HUES64 (cell line): ENCODE data around the gene PAFAH1B1.
A peak's percentile ranks its signal among the peaks of the same experiment; 100 is the strongest.
"Not testable (repeated sequence)": the region's sequence is repeated elsewhere in the genome, so short reads cannot be mapped to it uniquely, and the experiment has no call there.

Source experiments
- H3K27ac ChIP-seq: 2 replicates; pipeline ENCODE4 v1.7.0; 2013; ENCODE audit warnings: low read depth, low read length, inconsistent platforms
- H3K27me3 ChIP-seq: 2 replicates; pipeline ENCODE4 v1.6.1; 2013; ENCODE audit warnings: mild to moderate bottlenecking, low read length; ENCODE audit not compliant: insufficient read depth
- H3K36me3 ChIP-seq: 2 replicates; pipeline ENCODE4 v1.6.1; 2013; ENCODE audit warnings: mild to moderate bottlenecking, low read length; ENCODE audit not compliant: insufficient read depth
- H3K4me1 ChIP-seq: 2 replicates; pipeline ENCODE4 v1.6.1; 2013; ENCODE audit warnings: mild to moderate bottlenecking, low read length, moderate library complexity; ENCODE audit not compliant: insufficient read depth
- H3K4me3 ChIP-seq: 2 replicates; pipeline ENCODE4 v1.5.1; 2013; ENCODE audit warnings: mild to moderate bottlenecking, low read length, moderate library complexity
- H3K9ac ChIP-seq: 2 replicates; pipeline ENCODE4 v1.6.1; 2013; ENCODE audit warnings: mild to moderate bottlenecking, low read depth, low read length
- H3K9me3 ChIP-seq: 2 replicates; pipeline ENCODE4 v1.6.1; 2013; ENCODE audit warnings: low read depth, low read length; ENCODE audit not compliant: insufficient read depth
- WGBS: fragments of 150-250, 120-280 bp; methylation state at CpG from one replicate; pipeline ENCODE4 v1.1.7; 2013; ENCODE audit warnings: missing lambda C conversion rate; 5-methylcytosine and 5-hydroxymethylcytosine counted together

PAFAH1B1 gene

DNA sequence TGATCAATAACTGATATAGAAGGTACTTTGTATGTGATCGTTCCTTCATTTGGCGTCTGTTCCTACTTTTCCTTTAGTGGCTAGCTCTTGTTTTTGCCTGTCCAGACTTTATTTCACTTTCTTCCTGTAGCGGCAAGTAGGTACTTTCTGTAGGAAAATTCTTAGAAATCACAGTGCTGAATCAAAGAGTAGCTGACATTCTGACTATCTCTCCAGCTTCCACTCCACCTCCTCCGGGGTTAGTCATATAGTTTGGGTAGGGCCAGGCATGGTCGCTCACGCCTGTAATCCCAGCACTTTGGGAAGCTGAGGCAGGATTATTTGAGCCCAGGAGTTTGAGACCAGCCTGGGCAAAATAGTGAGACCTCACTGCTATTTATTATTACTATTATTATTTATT is 29.9 kb upstream of the PAFAH1B1 start:
- Histone ChIP-seq H3K27ac (no peak overlapping the region), H3K4me3 (no peak overlapping the region)
- WGBS: 93% methylated on average over 6 of the region's 6 CpGs

DNA sequence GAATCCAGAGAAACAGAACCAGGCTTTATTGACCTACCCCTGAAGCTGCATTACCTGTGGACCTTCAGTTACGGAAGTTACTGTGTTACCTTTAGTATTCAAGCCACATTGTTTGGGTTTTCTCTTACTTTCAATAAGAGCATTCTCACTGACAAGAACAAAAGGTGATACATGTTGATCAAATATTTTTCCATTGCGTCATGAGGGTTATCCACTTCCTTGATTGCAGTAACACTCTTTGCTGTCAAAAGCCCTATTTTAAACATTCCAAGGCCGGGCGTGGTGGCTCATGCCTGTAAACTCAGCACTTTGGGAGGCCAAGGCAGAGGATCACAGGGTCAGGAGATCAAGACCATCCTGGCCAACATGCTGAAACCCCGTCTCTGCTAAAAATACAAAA is 28.6 kb upstream of the PAFAH1B1 start:
- H3K27ac ChIP-seq: no peak overlapping the region
- no peak overlapping the region for H3K4me3 ChIP-seq
- 94% methylated on average over 5 of the region's 5 CpGs for WGBS

More for the DNA sequence above, 29.9 kb upstream of the PAFAH1B1 start:
- Histone ChIP-seq H3K4me1 (no peaks in the 10 kb centered on the region), H3K27me3 (no peaks in the 10 kb centered on the region), H3K36me3 (no peaks in the 10 kb centered on the region), H3K9me3 (peaks cover 8% of the 10 kb centered on the region), H3K9ac (no peak overlapping the region)

DNA sequence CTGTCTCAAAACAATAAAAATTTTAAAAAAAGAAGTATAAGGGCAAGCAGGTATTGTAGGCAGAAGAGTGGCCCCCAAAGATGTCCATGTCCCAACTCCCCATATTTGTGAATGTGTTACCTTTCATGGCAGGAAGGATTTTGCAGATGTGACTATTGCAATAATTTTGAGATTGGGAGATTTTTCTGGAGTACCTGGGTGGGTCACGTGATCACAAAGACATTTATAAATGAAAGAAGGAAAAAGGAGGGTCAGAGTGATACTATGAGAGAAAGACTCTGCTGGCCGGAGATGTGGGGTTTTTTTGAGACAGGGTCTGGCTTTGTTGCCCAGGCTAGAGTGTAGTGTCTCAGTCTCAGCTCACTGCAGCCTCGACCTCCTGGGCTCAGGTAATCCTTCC is 27.4 kb upstream of the PAFAH1B1 start:
- H3K9me3 ChIP-seq: peaks cover 3% of the 10 kb centered on the region; the same call in 1 of the 2 replicates
- H3K27me3 ChIP-seq: no peaks in the 10 kb centered on the region
- no peak overlapping the region for H3K27ac ChIP-seq
- no peaks in the 10 kb centered on the region for H3K36me3 ChIP-seq
- H3K4me1 ChIP-seq: no peaks in the 10 kb centered on the region
- 95% methylated on average over 3 of the region's 3 CpGs for WGBS
- H3K4me3 ChIP-seq: no peak overlapping the region
- H3K9ac ChIP-seq: no peak overlapping the region

More for the DNA sequence above, 28.6 kb upstream of the PAFAH1B1 start:
- Histone ChIP-seq H3K36me3 (no peaks in the 10 kb centered on the region), H3K9me3 (peaks cover 8% of the 10 kb centered on the region), H3K9ac (no peak overlapping the region), H3K4me1 (no peaks in the 10 kb centered on the region), H3K27me3 (no peaks in the 10 kb centered on the region)

DNA sequence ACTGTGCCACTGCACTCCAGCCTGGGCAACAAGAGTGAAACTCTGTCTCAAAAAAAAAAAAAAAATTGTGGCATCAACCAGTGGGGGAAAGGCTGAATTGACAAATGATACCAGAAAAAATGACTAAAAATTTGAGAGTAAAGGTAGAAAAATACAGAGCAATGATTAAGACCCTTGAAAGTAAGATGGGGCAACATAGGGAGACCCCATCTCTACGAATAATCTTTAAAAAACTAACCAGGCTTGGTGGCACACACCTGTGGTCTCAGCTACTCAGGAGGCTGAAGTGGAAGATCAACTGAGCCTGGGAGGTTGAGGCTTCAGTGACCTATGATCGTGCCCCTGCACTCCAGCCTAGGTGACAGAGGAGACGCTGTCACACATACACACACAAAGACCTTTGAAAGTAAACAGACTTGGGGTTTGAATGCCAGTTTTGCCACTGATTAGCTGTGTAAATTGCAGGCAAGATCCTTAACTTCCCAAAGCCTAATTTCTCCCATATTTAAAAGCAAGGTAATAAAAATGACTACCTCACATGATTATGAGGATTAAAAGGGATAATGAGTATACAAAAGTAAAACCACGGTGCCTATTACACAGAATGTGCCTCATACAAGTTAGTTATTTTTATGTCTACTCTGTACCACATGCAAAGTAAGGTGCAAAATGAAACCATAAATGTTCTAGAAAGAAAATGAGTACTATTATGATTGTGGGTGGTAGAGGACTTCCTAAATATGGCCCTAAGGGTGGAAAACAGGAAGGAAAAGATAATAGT is 21.7 kb upstream of the PAFAH1B1 start:
- H3K9ac ChIP-seq: no peak overlapping the region
- H3K4me1 ChIP-seq: no peaks in the 10 kb centered on the region
- H3K9me3 ChIP-seq: no peaks in the 10 kb centered on the region
- 88% methylated on average over 3 of the region's 4 CpGs for WGBS
- no peak overlapping the region for H3K27ac ChIP-seq
- no peaks in the 10 kb centered on the region for H3K27me3 ChIP-seq
- no peaks in the 10 kb centered on the region for H3K36me3 ChIP-seq
- H3K4me3 ChIP-seq: no peak overlapping the region

DNA sequence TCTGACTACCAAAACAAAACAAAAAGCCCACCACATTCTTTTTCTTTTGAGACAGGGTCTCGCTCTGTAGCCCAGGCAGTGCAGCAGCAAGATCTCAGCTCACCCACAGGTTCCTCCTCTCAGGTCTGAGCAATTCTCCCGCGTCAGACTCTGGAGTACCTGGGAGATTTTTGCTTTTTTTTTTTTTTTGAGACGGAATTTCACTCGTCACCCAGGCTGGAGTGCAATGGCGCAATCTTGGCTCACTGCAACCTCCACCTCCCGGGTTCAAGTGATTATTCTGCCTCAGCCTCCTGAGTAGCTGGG is 21.2 kb upstream of the PAFAH1B1 start:
- H3K36me3 ChIP-seq, H3K9ac ChIP-seq, H3K27me3 ChIP-seq, H3K4me1 ChIP-seq, H3K4me3 ChIP-seq, H3K27ac ChIP-seq, H3K9me3 ChIP-seq: not testable (repeated sequence)
- WGBS: 88% methylated on average over 7 of the region's 7 CpGs

DNA sequence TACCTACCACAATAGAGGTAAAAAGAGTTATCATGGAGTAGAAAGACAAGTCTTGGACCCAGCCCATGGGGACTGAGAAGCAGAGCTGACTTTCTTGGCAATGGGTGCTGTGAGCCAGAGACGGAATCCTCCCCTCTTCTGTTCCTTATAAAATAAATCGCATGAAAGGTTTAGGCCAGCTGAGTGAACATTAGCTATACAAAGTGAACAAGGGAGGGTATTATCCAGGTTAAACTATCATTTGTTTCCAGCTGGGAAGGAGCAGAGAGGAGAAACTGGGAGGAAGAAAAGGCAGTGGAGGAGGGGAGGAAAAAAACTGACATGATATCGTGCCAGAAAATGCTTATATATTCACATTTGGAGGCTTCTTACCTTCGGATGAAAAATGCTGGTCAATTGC is 13.3 kb upstream of the PAFAH1B1 start:
- Histone ChIP-seq H3K4me1 (peaks cover 10% of the 10 kb centered on the region), H3K27me3 (no peaks in the 10 kb centered on the region), H3K36me3 (no peaks in the 10 kb centered on the region), H3K27ac (no peak overlapping the region), H3K9me3 (no peaks in the 10 kb centered on the region), H3K9ac (no peak overlapping the region; the same call in 1 of the 2 replicates), H3K4me3 (no peak overlapping the region)
- WGBS: 84% methylated on average over 4 of the region's 4 CpGs

DNA sequence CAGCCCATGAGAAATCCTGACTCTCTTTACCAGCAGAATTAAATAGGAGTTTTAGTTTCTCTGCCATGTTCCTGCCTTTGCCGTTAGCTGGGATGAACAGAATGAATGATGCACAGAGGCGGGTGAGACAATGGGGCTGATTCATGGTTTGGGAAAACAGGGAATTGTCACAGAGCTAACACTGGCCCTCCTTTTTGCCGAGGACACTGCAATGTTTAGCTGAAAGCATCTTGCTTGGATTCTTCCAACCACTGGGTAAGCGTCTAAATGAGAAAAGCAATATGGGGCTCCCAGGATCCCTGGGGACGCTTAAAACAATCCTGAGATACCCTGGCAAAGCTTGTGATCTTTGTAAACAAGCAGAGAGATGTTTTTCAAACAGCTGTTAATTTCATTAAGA is 12.8 kb upstream of the PAFAH1B1 start:
- Histone ChIP-seq H3K4me3 (no peak overlapping the region), H3K36me3 (no peaks in the 10 kb centered on the region), H3K27ac (peak overlapping the region; percentile 26; the same call in 1 of the 2 replicates), H3K4me1 (peaks cover 10% of the 10 kb centered on the region), H3K9ac (no peak overlapping the region; the same call in 1 of the 2 replicates), H3K9me3 (no peaks in the 10 kb centered on the region), H3K27me3 (no peaks in the 10 kb centered on the region)
- 61% methylated on average over 5 of the region's 5 CpGs for WGBS

DNA sequence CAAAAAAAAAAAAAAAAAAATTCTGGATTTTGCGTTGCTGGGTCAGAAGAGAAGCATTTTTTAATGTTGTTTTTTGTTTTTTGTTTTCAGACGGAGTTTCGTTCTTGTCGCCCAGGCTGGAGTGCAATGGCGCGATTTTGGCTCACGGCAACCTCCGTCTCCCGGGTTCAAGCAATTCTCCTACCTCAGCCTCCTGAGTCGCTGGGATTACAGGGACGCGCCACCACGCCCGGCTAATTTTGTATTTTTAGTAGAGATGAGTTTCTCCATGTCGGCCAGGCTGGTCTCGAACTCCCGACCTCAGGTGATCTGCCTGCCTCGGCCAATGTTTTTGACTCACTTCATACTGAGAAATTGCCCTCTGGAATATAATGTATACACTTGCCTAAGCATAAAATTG is 11.0 kb upstream of the PAFAH1B1 start:
- Histone ChIP-seq H3K36me3 (no peaks in the 10 kb centered on the region), H3K27me3 (no peaks in the 10 kb centered on the region), H3K27ac (no peak overlapping the region), H3K9me3 (no peaks in the 10 kb centered on the region), H3K9ac (no peak overlapping the region), H3K4me3 (no peak overlapping the region), H3K4me1 (peaks cover 10% of the 10 kb centered on the region)
- 98% methylated on average over 18 of the region's 18 CpGs for WGBS

DNA sequence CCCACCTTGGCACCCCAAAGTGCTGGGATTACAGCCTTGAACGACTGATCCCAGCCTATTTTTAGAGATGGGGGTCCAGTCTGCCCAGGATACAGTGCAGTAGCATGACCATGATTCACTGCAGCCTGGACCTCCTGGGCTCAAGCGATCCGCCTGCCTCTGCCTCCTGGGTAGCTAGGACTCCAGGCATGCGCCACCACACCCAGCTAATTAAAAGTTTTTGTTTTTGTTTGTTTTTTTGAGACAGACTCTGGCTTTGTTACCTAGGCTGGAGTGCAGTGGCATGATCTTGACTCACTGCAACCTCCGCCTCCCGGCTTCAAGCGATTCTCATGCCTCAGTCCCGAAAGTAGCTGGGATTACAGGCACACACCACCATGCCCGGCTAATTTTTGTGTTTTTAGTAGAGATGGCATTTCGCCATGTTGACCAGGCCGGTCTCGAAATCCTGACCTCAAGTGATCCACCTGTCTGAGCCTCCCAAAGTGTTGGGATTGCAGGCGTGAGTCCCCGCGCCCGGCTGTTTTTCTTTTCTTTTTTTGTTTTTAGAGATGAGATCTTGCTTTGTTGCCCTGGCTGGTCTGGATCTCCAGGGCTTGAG is 2.3 kb upstream of the PAFAH1B1 start:
- Histone ChIP-seq H3K4me1 (peaks cover 9% of the 10 kb centered on the region), H3K4me3 (no peak overlapping the region), H3K27ac (no peak overlapping the region), H3K9ac (no peak overlapping the region), H3K27me3 (no peaks in the 10 kb centered on the region), H3K9me3 (no peaks in the 10 kb centered on the region), H3K36me3 (no peaks in the 10 kb centered on the region)
- WGBS: 95% methylated on average over 15 of the region's 16 CpGs

DNA sequence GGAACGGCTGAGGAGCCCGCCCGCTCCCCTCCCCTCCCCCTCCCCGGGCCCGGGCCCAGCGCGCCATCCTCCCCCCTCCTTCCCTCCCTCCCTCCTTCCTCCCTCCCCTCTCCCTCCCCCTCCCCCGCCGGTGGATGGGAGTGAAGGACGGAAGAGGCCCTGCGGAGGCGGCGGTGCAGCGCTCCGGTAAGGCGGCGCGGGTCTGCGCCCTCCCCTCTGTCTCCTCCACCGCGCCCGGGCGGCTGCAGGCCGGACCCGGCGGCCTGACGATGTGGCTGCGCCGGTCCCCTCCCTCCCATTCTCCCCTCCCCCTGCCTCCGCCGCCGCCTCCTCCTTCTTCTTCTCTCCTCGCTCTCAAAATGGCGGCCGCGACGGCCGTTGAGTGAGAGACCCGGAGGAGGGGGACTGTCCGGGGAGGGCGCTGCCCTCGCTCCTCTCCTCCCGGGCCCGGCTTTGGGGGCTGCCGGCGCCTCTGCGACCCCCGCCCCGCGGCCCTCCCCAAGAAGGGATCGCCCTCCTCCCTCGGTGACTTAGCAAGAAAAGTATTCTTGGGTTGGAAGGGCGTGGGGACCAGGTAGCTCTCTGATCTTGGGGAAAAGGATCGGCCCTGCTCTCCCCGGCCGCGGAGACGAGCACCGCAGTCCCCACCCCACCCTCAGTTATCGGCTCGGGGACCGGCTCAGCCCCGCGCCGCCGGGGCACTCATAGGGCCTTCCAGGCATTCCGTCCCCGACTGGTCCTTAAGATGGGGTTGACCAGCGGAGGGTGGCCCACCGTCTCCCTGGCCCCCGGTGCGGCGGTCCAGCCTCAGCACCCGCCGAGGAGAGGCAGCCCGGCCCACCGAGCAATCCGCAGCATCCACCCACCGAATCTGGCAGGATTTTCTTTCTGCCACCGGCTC is 617 bp downstream of the PAFAH1B1 start:
- H3K9me3 ChIP-seq: no peaks in the 10 kb centered on the region
- H3K4me1 ChIP-seq: peaks cover 21% of the 10 kb centered on the region
- H3K27me3 ChIP-seq: no peaks in the 10 kb centered on the region
- H3K36me3 ChIP-seq: no peaks in the 10 kb centered on the region
- H3K9ac ChIP-seq: peak overlapping the region; percentile 91
- peak overlapping the region; percentile 93 for H3K4me3 ChIP-seq
- WGBS: under 1% methylated on average over 71 of the region's 80 CpGs
- H3K27ac ChIP-seq: peak overlapping the region; percentile 93
